Sigmoid colon (tissue), 4 donors: ENCODE measurements around the gene DNAH6.

Experiments used
- EP300 ChIP-seq, 4 donors: sonication (generic); formaldehyde crosslinking; IDR thresholded peaks; one replicate each; pipeline ENCODE4 v1.6.1; 2017; ENCODE audit warnings: antibody characterized with exemption in 4 of 4
- POLR2A ChIP-seq, 2 donors: fragments of 450-650 bp; IDR thresholded peaks; one replicate each; pipeline ENCODE4 v1.6.1; 2016; ENCODE audit warnings: antibody characterized with exemption in 2 of 2, mild to moderate bottlenecking in 2 of 2, moderate library complexity in 2 of 2
- POLR2AphosphoS5 ChIP-seq, 4 donors: sonication (generic); formaldehyde crosslinking; IDR thresholded peaks; one replicate each; pipeline ENCODE4 v1.6.1; 2017; ENCODE audit warnings: antibody characterized with exemption in 4 of 4
- TF ChIP-seq, protein P1 (sequence below), 4 experiments: fragments of 450-650 bp in 3 of 4; fragments of 200-600 bp in 1 of 4; IDR thresholded peaks; one replicate each; pipeline ENCODE4 v1.5.1; 2016 to 2019; ENCODE audit warnings: antibody characterized with exemption in 4 of 4, mild to moderate bottlenecking in 3 of 4, moderate library complexity in 2 of 4

DNA sequence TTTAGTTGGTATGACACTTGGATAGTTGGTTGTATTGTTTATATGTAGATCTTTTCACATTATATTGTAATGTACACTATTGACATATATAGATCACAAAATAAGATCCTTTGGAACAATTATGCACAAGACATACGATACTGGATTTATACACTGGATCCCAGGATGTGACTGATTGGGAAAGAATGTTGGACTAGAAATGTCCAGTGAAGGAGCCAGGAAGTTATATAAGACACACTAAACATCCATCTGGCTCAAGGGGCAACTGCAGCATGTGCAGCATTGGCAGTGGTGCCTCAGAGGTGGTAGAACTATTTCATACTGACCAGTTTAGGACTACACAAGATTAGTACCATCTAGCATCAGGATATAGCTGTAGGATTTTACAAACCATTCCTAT lies 259.7 kb downstream of the DNAH6 start:
- TF ChIP-seq POLR2A (IDR thresholded peaks at IDR 0.05) (no peak), POLR2AphosphoS5 (IDR thresholded peaks at IDR 0.05) (no peak), EP300 (IDR thresholded peaks at IDR 0.05) (no peak)
- TF ChIP-seq, protein P1, sequence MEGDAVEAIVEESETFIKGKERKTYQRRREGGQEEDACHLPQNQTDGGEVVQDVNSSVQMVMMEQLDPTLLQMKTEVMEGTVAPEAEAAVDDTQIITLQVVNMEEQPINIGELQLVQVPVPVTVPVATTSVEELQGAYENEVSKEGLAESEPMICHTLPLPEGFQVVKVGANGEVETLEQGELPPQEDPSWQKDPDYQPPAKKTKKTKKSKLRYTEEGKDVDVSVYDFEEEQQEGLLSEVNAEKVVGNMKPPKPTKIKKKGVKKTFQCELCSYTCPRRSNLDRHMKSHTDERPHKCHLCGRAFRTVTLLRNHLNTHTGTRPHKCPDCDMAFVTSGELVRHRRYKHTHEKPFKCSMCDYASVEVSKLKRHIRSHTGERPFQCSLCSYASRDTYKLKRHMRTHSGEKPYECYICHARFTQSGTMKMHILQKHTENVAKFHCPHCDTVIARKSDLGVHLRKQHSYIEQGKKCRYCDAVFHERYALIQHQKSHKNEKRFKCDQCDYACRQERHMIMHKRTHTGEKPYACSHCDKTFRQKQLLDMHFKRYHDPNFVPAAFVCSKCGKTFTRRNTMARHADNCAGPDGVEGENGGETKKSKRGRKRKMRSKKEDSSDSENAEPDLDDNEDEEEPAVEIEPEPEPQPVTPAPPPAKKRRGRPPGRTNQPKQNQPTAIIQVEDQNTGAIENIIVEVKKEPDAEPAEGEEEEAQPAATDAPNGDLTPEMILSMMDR (IDR thresholded peaks at IDR 0.05): no peak
